ENCODE results near the gene FYN.

The FYN gene

DNA sequence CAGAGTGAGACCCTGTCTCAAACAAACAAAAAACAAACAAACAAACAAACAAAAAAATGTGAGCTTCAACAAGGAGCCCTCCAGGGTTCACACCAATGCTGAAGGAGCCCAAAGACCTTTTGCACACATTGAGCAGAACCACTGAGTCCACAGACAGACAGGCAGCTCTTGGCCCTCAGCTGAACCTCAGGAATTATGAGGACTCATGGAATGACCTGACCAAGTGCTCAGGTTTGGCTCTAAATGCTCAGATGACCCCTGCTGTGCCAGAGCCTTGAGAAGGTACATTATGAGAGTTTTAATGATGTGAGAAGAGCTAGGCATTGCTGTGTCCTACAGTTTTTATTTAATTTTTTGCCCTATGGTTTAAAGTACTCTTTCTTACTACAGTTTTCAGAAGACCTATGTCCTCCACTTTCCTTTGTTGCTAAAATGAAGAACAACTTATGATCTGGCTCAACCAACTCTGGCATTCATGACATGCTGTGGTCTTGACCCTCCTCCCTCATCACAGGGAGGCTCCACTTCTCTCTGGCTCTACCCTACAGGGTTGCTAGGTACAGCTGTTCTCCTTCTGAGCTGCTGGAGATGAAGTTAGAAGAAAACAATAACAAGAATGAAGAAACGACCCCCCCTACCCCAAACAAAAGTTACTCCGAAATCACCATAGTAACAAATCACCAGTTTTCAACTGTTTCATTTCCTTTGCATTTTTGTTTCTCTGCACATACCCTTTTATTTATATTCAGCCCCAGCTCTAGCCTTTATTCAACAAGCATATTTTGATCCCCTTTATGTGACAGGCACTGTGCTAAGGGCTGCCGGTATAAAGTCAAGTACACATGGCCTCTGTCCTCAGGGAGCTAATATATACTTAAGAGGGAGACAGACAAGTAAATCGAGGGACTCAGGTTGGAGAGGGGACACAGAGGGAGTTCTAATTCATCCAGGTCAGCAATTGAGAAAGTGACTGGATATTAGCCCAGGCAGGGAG, 138.9 kb downstream of the FYN start:
- in situ Hi-C loops (cut with MboI; ENCODE audit: low sequenced_read_pairs) = no loop called here

DNA sequence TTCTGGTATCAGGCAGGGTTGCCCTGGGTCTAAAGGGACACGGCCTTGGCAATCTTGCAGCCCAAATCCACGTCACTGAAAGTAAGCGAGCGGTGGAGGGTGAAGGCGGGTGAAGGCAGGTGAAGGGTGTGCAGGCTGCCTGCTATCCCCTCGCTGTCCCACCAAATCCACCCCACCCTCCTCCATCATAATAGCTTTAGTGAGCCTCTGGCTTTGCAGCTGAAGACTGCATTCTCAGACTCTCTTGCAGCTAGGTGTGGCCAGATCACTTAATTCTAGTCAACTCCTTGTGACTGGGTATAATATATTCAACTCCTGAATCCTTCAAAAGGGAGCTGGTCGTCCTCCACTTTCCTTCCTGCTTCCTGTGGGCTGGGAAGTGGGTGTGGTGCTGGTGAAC, 140.9 kb downstream of the FYN start:
- in situ Hi-C loops (cut with MboI; ENCODE audit: low sequenced_read_pairs) = no loop called here

DNA sequence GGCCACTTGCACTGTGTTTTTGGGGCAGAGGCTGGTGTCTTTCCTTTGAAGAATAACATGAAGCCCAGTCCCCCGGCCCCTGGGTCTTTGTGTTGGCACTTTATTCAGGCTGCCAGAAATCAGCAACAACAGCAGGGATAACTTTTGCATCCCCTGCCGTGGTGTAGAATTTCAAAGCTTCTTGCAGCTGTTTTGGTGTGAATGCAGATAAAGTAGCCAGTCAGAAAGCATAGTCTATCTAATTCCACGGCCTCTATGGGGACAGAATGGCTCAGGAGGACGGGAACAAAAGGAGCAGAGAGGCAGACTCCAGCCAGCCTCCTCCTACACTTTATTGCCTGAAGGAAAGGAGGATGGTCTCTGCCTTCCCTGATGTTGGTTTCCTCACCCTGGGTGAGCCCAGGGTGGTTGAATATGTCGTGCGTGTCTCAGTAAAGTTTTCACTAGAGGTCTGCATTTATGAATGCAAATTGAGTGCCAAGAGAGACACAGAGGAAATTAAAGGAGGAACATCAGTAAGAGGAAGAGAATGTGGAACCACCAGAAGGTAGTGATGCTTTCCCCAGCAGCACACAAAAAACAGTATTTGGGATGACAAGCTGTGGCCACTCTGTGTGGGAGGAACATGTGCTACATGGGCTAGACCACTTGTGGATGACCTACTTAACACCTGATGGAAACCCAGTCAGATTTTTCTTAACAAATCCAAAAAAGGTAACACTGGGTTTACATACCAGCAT, 141.6 kb downstream of the FYN start:
- in situ Hi-C loops (cut with MboI; ENCODE audit: low sequenced_read_pairs) = no loop called here

DNA sequence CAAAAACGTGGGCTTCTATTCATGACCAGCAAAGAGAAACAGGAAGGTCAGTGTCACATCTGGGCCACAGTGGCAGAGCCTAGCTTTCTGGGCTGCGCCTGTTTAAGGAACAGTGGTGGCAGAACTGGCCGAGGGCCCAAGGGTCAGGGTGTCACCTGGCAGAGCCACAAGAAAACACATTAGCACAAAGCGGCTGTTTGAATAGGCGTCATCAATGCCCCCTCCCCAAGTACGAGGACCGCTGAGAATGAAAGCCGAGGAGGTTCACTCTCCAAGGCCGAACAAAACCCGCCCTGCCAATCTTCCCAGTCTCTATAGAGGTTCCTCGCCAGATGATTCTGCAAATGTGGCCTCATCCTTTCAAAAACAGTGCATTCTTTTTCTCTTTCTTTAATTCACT, 142.4 kb downstream of the FYN start:
- in situ Hi-C loops (cut with MboI; ENCODE audit: low sequenced_read_pairs) = no loop called here

DNA sequence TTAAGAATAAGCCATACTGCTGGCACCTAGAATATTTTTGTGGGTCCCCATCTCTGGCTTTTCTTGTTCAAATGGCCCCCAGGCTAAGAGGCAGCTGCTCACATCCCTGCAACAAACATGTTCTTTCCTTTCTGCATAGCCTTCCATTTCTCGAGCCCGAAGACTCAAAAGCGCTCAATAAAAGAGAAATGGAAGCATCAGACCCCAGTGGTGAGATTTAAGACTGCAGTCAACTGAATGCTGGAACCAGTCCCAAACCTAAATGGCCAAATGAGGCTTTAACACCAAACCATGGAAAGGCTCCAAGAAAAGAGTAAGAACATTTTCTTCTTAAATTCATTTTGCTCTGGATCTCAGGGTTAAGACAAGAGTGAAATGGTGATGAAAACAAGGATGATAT, 145.4 kb downstream of the FYN start:
- in situ Hi-C loops (cut with MboI; ENCODE audit: low sequenced_read_pairs) = no loop called here

DNA sequence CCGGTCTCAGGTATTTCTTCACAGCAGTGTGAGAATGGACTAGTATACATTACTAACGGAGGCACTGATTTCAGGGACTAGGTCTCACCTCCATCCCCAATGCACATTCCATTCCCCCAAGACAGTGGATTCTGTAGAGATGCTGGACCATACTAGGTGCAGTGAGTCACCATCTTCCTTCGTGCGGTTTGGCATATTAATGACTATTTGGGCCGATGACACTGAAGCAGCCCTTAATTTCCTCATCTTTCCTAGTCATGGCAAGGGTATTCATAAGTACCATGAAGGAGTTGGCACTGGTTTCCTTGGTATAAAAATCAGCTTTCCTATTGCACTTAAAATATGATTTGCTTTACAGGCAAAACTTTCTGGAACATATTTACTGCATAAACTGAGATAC, 146.2 kb downstream of the FYN start:
- in situ Hi-C loops (cut with MboI; ENCODE audit: low sequenced_read_pairs) = no loop called here

DNA sequence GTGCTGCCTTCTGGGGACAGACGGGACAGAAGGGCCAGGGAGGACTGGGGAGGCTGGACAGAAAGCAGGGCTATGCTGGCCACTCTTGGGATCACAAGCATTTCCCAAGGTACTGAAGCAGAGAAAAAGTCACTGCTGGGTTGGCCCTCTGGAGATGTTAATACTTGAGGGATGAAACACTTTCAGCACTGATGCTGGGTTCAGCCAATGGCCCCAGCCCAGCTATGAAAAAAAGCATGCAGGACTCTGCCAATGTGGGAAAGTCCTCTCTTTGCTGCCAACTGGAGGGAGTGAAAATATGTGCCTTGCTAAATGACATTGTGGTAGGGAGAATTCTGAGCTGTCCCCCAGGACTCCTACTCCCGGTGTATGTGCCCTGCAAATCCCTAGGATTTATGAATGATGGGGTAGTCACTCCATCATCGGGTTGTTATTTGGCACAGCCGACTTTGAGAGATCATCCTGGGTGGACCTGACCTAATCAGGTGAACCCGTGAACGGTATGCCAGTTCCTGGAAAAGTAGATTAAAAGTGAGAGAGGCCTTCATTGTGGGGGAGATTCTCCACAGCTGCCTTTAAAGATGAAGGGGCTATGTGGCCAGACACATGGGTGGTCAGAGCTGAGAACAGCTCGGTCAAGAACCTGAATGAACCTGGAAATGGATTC, 147.7 kb downstream of the FYN start:
- in situ Hi-C loops (cut with MboI; ENCODE audit: low sequenced_read_pairs) = no loop called here

DNA sequence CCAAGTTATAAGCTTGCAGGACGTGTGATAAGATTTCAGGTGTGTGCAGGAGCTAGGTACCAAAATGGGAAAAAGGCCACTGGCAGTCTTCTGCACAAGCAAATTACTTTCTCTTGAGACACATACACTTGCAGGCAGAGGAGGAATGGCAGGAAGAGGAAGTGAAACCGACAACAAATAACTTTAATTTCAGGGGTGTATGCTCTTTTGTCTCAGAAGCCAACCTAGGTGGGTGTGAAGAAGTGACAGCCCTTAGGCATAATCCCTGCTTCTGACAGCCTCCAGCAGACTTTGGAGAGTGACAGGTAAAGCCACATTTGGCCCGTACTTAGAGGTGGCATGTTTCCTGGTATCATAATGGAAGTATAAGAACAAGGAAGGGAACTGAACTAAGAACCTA, 148.7 kb downstream of the FYN start:
- in situ Hi-C loops (cut with MboI; ENCODE audit: low sequenced_read_pairs) = loop anchor here (25.0 kb wide), 2 partner anchors 263 to 438 kb away; no protein-coding TSS in a partner anchor

DNA sequence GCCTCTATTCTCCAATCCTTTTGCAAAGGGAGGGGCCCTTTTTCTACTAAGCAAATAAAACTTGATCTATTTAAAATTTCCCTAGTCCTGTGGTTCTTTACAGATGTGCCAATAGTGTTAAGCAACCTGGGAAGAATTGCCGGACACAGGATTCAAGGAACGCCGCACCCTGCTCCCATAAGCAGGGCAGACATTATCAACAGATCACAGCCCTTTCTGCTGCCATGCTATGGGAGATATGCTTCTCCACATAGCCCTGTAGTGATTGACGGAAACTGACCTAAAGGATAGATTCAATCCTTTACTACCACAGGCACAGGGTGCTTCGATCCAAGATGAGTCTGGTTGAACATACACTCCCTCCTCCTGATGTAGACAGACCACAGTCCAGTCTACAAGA, 149.2 kb downstream of the FYN start:
- in situ Hi-C loops (cut with MboI; ENCODE audit: low sequenced_read_pairs) = loop anchor here (25.0 kb wide), 2 partner anchors 263 to 438 kb away; no protein-coding TSS in a partner anchor

DNA sequence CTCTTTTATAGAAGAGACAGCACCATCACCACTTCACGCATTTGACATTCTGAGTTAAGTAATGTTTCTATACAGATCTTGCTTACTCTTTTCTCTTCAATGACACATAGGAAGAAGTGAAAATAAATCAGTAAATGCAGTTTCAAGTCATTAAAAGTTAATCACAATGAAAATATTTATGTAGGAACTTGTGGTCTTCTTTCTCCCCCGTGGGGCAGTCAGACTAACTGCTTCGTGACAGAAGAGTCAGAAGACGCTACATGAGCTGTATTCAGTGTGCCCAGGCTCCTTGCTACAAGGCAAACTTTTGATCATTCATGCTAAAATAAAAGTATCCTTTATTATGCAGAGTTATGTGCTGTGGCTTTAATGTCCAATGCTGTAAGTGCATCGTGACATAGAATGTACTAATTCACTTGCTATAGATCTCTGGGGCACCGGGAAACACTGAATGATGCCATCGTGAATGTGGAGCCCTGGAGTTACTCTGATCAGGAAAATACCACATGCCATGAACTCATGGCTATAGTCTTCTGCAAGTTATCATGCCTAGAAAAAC, 149.8 kb downstream of the FYN start:
- in situ Hi-C loops (cut with MboI; ENCODE audit: low sequenced_read_pairs) = loop anchor here (25.0 kb wide), 2 partner anchors 264 to 439 kb away; no protein-coding TSS in a partner anchor

DNA sequence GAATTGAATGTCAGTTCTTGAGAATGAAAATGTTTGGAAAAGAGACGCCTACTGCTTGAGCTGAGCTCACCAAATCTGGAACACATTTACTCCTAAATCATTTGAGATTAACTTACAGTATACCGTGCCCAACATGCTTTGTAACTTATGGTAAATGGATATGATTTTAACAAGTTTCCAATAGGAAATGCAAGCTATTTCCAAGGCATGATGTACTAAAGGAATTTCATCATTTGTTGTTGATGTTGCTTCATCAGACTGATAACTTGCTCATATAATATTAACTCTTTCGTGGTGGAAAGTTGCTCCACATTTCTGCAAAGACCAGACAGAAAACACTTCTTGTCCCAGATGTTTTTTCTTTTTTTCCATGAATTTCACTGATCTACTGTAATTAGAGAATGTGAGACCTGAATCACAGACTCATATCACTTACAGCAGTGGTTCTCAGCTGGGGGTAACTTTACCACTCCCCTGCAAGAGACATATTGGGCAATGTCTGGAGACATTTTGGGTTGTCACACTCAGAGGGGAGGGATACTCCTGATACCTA, 151.0 kb downstream of the FYN start:
- in situ Hi-C loops (cut with MboI; ENCODE audit: low sequenced_read_pairs) = loop anchor here (25.0 kb wide), 2 partner anchors 265 to 440 kb away; no protein-coding TSS in a partner anchor

DNA sequence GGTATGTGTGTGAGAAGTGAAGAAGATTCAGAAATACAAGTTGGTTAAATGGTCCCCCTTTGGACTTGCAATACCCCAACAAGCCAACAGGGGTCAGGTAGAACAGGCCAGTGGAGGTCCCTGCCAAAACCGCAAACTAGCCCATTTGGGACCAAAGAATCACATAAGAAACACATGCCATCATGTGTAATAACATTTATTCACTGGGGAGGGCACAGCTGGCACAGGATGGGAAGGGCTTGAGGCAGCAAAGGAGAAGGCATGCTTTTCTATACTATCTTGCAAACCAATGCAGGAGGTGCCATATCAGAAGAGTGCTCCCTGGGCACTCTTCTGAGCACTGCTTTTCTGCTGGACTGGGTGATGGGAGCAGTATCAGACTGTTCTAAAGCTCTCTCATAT, 151.5 kb downstream of the FYN start:
- in situ Hi-C loops (cut with MboI; ENCODE audit: low sequenced_read_pairs) = loop anchor here (25.0 kb wide), 2 partner anchors 266 to 441 kb away; no protein-coding TSS in a partner anchor

DNA sequence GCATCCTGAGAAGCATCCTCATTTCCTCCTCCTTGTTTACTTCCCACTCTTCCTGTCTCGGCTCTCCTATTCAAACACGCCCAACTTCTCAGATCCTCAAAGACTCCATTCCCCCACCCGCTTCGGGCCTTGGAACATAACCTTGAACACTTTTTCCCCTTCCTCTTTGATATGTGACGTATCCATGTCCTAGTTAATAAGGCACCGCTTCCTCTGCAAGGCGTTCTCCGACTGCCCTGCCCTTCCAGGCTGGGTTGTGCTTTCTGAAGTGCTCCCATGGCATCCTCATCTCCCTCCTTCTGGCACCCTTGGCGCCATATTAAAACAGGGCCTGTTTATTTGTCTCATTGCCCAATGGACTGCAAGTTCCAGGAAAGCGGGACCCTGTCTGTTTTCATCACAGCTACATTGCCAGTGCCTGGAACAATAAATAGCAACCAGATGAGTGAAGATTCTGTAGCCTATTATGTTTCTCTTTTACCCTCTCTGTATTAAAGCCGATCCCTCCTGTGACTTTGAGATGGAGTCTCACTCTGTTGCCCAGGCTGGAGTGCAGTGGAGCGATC, 152.2 kb downstream of the FYN start:
- in situ Hi-C loops (cut with MboI; ENCODE audit: low sequenced_read_pairs) = loop anchor here (25.0 kb wide), 2 partner anchors 266 to 441 kb away; no protein-coding TSS in a partner anchor

DNA sequence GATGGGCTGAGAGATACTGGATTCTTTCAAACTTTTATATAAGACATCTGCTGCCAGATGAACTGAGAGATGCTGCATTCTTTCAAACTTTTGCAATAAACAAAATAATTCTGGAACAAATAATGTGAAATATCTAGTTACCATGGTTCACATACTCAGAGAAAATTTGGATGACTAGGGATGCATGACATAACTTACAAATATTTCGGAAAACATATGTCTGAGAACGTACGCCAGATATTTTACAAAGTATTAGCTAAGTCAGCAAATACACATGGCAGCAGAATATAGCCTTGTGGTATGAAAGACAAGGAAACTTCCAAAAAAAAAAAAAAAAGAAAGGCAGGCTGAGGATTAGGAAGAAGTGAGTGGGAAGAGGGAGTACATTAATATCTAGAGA, 154.3 kb downstream of the FYN start:
- in situ Hi-C loops (cut with MboI; ENCODE audit: low sequenced_read_pairs) = loop anchor here (25.0 kb wide), 2 partner anchors 268 to 443 kb away; no protein-coding TSS in a partner anchor

DNA sequence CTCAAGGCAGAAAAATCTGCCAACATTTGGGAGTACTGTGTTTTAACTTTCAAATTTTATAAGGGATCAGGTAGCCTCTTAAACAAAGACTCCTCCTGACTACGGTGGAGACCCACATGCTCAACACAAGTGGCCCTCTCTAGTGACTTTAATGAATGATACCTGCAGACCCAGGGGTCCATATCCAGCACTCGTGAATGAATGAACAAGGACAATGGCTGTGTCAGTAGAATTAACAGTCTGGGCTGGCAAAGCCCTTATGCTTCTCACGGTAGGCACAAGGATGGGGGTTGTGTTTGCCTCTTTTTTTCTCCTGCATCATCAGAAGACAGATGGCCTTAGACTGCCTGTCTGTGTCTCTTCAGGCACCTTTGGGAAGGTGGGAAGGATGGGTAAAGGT, 154.9 kb downstream of the FYN start:
- in situ Hi-C loops (cut with MboI; ENCODE audit: low sequenced_read_pairs) = loop anchor here (25.0 kb wide), 2 partner anchors 269 to 444 kb away; no protein-coding TSS in a partner anchor

DNA sequence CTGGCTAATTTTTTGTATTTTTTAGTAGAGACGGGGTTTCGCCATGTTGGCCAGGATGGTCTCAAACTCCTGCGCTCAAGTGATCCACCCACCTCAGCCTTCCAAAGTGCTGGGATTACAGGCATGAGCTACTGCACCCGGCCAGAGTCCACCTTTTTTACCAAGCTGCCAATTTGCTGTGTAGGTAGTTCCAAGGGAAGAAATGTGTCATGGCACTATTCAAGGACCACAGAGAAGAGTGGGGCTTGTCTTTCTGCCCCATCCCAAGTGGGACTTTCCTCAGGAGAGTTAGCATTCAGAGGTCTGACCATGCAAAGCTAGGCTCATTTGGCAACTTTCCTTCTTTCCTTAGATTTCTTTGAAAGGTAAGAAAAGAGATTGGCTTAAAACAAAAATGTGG, 155.6 kb downstream of the FYN start:
- in situ Hi-C loops (cut with MboI; ENCODE audit: low sequenced_read_pairs) = loop anchor here (25.0 kb wide), 2 partner anchors 270 to 445 kb away; no protein-coding TSS in a partner anchor

DNA sequence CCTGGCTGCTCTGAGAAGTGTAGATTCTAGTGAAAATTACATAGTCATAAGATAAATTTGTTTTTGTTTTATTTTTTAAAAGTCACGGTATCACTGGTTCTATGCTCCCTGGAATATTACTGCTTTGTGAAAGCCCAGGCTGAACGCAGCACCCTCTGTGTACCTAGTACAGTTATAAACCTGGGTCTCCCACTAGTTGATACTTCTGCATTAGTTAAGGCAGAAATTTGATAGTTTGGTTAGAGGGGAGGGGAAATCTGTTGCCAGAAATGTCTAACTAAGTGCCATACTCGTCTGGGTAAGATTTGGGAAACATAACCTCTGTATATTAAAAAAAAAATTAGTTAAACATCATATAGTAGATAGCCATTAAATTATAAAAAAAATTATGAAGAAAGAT, 156.9 kb downstream of the FYN start:
- in situ Hi-C loops (cut with MboI; ENCODE audit: low sequenced_read_pairs) = loop anchor here (25.0 kb wide), 2 partner anchors 271 to 446 kb away; no protein-coding TSS in a partner anchor

DNA sequence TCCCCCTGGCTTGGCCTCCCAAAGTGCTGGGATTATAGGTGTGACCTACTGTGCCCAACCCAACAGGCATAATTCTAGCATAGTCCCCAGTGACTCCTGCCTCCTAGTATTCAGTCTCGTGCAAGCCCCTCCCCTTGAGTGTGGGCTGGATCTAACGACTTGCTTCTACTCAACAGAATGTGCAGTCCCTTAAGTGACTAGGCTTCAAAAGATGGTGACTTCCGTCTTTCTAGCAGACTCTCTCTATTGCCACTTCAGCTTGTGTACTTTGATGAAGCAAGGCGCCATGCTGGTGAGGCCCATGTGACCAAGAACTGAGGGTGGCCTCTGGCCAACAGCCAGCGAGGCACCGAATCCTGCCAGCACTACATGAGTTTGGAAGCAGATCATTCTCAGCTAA, 157.9 kb downstream of the FYN start:
- in situ Hi-C loops (cut with MboI; ENCODE audit: low sequenced_read_pairs) = loop anchor here (25.0 kb wide), 2 partner anchors 272 to 447 kb away; no protein-coding TSS in a partner anchor

DNA sequence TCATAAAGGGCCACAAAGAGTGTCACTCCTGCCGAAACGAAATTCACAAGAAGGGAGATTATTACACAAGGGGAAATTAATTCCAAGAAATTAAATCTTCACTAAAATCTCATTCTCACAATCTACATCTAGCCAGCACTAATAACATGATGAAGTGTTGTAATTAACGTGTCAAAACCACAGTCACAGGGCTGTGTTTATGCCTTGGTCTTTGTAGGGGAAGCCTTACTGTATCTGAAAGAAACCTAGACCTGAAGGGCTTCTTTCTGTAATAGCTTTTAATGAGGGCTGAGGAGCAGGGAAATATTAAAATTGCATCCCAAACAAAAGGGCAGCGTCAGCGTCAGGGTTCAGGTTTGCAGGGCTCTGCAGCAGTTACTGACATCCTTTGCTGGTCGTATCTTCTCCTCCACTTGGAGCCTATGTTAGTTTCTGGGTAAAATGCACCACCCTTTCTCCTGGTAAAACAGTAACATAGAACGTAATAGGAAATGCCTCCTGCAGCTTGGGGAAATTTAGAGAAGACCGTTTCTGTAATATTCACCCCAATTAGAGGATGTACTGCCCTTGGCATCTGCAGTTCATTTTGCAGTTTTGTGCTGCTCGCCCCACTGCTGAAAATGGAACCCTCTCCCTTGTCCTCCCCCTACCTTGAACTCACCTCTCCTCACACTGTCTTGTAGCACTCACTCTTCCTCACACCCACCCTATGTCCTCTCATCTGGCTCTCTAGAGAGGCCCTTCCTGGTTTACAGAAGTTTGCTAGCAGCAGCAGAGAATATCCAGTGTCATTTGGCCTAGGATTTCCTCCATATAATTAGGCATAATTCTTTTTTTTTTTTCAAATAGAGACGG, 158.6 kb downstream of the FYN start:
- in situ Hi-C loops (cut with MboI; ENCODE audit: low sequenced_read_pairs) = loop anchor here (25.0 kb wide), 2 partner anchors 273 to 448 kb away; no protein-coding TSS in a partner anchor

Measured in HL-60/S4 treated with phorbol 12-myristate 13-acetate at 8.2 ng/mL for 4 days and 3 days (cell line).